Right lung (tissue), 10 donors: ENCODE data around the gene BSDC1. TPM values are rescaled to one million over a fixed set of nuclear protein-coding genes. Genes with fewer than 3 reads are reported as not detected.
"Not testable (repeated sequence)": the region's sequence is repeated elsewhere in the genome, so short reads cannot be mapped to it uniquely, and the experiment has no call there.

Experiments used
- DNase-seq, 2 donors: peaks; one replicate each; pipeline ENCODE4 v3.0.0-alpha.2; 2013
- long read RNA-seq, 8 donors: transcript quantifications; one replicate each; lab custom pipeline, GENCODE V29; 2026
- polyA plus RNA-seq, 5 donors: library from polyadenylated mRNA; unstranded; fragments of 120-200 nt; gene quantifications; one replicate each; pipeline versions ENCODE4 v1.2.1 to v1.2.3, GENCODE V29; 2013; ENCODE audit warnings: inconsistent platforms in 1 of 5, low replicate concordance in 1 of 5; ENCODE audit not compliant: insufficient read length in 5 of 5, insufficient read depth in 1 of 5

Gene BSDC1
- 10 to 100 TPM; 52.1 to 61.2 (median 57.2) TPM for polyA plus RNA-seq
- long read RNA-seq, donor 1, transcript BSDC1-206 (11 exons, 2,846 nt) = major isoform, 8 of 10 reads
- long read RNA-seq, donor 1, partial matches to known transcripts = 0 of 10 reads
- long read RNA-seq, donor 1, other reads (novel, unspliced or antisense) = 0 of 10 reads
- long read RNA-seq, donor 2, full-length matches to known transcripts = 6 of 6 reads
- long read RNA-seq, donor 2, partial matches to known transcripts = 0 of 6 reads
- long read RNA-seq, donor 2, other reads (novel, unspliced or antisense) = 0 of 6 reads
- long read RNA-seq, donor 3, partial matches to known transcripts = 0 of 2 reads
- long read RNA-seq, donor 3, other reads (novel, unspliced or antisense) = 0 of 2 reads
- long read RNA-seq, donor 4, partial matches to known transcripts = 6 of 11 reads
- long read RNA-seq, donor 4, other reads (novel, unspliced or antisense) = 0 of 11 reads
- long read RNA-seq, donor 5, partial matches to known transcripts = 7 of 10 reads
- long read RNA-seq, donor 5, other reads (novel, unspliced or antisense) = 0 of 10 reads
- long read RNA-seq, donor 6, transcript BSDC1-206 (11 exons, 2,846 nt) = major isoform, 11 of 12 reads
- long read RNA-seq, donor 6, partial matches to known transcripts = 0 of 12 reads
- long read RNA-seq, donor 6, other reads (novel, unspliced or antisense) = 0 of 12 reads
- long read RNA-seq, donor 7, full-length matches to known transcripts = 9 of 9 reads
- long read RNA-seq, donor 7, partial matches to known transcripts = 0 of 9 reads
- long read RNA-seq, donor 7, other reads (novel, unspliced or antisense) = 0 of 9 reads
- long read RNA-seq, donor 8, partial matches to known transcripts = 0 of 1 reads
- long read RNA-seq, donor 8, other reads (novel, unspliced or antisense) = 0 of 1 reads

- DNase-seq = peak; percentile 98 to 99
These were observed at the start of gene BSDC1 for GRCh38 chr1:32394141-32394889. Gene BSDC1 (minus strand): TSS chr1:32394441. CDS start chr1:32394414, 27 bp downstream.

DNA sequence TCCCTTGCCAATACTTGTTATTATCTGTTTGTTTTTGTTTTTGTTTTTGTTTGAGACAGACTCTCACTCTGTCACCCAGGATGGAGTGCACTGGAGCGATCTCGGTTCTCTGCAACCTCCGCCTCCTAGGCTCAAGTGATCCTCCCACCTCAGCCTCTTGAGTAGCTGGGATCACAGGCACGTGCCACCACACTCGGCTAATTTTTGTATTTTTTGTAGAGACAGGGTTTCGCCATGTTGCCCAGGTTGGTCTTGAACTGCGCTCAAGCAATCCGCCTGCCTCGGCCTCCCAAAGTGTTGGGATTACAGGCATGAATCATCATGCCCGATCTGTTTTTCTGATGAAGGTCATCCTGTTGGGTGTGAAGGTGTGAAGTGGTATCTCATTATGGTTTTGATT is 47.2 kb upstream of the BSDC1 start:
- DNase-seq = not testable (repeated sequence)

DNA sequence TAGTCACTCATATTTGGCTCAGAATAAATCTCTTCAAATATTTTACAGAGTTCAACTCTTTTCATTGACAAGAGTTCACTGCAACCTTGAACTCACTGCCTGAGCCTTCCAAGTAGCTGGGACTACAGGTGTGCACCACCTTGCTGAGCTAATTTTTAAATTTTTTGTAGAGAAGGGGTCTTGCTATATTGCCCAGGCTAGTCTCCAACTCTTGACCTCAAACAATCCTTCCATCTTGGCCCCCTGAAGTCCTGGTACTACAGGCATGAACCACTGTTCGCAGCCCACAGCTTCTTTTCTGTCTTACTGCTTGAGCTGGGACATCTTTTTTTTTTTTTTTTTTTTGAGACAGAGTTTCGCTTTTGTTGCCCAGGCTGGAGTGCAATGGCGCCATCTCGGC is 44.5 kb upstream of the BSDC1 start:
- DNase-seq = not testable (repeated sequence)

DNA sequence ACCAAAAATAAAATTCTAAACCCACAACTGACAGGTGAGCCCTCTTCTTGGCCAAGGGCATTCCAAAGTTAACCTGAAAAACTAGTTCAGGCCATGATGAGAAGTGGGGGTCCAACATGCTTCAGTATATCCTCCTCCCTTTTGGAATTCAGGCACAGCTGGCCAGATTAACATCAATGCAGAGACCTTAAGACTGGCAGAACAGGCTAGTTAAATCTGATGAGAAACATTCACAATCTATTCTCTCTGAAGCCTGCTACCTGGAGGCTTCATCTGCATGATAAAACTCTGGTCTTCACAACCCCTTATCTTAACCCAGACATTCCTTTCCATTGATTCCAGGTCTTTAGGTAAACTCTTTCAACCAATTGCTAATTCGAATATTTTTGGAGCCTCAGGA is 43.9 kb upstream of the BSDC1 start:
- no peak for DNase-seq

- no peak for DNase-seq
These were observed 37.6 kb upstream of the BSDC1 start for GRCh38 chr1:32431736-32432400.

DNA sequence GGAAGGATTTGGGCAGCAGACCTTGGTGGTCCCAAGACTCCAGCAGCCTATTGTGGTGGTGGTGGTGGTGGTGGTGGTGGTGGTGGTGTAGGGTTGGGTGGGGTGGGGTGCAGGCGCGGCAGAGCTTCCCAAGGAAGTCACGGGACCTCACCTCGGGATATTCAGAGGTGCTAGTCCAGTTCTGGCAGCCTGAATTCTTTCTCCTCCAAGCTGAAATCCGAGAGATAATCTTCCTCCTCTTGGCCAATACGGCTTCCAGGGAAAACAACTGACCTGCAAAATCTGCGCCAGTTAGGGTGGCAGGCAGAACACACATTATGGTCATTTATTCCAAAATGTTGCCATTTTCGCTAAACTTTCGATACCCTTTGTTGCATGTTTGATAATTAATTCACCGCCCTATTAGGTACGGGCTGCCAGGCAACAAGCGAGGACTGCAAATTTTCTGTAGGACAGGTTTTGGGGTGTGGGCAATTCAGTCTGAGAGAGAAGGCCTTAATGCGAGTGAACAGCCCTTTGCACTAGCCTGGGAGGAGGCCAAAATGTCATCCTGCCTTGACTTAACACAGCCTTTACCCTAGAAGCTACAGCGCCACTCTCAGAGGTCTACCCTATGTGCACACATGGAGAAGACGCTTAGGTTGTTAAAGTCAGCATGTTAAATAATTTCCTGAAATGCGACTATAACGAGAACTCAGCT is 33.2 kb upstream of the BSDC1 start:
- DNase-seq = no peak

DNA sequence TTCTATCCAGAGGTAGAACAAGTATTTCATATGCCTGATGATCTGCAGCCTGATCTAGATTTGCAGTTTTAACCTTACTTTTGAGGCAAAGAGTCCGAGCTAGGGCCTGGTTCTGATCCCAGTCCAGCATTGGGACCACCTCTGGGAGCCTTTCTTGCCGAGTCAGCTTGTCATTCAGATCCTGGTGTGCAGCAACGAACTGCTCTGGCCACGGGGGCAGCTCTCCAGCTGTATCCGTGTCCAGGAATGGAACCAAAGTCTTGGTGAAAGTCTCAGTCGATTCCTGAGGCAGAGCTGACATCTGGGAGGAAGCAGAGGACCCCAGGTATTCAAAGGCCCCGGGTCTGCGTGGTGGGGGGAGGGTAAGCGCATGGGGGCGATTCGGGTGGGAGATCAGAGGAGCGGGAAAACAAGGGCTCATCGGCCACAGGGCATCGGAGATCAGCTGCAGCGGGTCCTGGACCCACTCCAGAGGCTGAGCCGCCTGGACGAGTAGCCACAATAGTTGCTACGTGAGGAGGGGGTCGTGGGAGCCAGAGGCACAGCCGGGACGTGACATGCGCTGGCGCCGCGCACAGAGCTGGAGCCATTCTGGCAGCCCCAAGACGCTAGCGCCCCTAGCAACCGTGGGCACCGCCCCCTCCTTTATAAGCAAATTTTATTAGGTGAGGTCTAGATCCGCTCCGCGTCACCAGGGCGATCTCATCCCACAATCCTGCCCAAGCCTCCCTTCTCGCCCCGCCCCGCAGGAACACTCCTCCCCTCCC is 32.4 kb upstream of the BSDC1 start:
- peak; percentile 28 to 30 for DNase-seq

DNA sequence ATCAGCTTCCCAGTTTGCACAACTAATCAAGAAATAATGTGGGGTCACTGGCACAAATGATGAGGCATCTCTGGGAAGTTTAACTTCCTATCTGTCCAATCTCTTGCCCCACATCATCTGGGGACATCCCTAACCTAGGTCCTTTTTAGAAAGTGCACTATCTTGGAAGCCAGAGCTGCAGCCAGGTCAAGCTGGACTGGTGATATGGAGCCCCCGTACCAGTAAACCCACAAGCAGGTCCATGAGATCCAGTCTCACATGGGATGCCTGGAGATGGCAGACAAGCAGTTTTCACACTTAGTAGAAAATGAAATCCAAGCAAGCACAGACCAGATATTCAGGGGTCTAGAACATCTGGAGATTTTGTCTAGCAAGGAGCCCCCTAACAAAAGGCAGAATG is 27.5 kb upstream of the BSDC1 start:
- DNase-seq = no peak

GRCh38 chr1:32414186-32414886 is 20.1 kb upstream of the BSDC1 start:
- no peak for DNase-seq

DNA sequence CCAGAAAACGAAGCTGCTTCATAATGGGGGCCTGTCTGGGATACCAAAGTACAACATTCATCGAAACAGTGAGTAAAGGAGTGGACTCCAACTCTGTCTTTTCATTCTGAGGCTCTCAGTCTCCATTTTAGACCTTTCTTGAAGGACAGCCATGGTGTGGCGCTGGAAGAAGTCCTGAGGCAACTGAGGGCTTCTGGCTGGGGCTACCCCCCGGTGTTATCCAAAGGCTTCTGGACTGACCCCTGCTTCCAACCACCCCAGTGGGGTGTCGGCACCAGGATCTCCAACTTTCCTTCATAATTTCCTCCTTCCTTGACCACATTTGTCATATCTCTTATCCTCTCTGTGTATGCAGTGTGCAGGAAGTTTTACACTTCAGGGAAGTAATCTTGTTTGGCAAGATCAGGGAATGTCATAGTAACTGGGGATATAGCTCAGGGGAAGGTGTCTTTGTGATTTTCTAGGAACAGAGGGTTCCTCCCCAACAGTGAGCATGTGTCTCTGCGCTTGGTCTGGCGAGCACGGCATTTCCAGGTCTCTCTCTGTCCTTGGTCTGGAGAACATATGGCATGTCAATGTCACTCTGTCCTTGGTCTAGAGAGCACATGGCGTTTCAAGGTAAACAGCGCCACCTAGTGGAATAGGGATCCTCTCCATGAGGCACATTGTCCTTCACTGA is 19.4 kb upstream of the BSDC1 start:
- no peak for DNase-seq

- DNase-seq = no peak
These were observed 17.0 kb upstream of the BSDC1 start for GRCh38 chr1:32411261-32411660.

DNA sequence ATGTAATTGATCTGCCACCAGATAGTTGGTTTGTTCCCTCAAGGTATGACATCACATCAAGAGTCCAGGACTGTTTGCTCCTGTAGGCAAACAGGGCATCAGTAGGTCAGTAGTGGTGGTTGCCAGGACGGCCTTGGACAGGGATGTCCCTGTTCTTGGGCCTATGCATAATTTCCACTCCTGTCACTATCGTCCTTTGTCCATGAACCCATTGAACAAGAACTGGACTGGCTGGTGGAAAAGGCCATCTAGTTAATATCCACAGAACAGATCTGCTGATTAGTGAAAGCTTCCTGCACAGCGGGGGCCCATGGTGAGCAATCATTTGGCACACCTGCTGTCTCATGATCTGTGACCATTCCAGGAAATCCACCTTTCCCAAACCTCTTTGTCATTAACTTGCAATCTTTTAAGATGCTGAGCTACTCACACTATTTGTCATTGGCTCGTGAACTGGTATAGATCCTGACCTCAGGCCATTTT is 12.4 kb upstream of the BSDC1 start:
- DNase-seq = no peak

DNA sequence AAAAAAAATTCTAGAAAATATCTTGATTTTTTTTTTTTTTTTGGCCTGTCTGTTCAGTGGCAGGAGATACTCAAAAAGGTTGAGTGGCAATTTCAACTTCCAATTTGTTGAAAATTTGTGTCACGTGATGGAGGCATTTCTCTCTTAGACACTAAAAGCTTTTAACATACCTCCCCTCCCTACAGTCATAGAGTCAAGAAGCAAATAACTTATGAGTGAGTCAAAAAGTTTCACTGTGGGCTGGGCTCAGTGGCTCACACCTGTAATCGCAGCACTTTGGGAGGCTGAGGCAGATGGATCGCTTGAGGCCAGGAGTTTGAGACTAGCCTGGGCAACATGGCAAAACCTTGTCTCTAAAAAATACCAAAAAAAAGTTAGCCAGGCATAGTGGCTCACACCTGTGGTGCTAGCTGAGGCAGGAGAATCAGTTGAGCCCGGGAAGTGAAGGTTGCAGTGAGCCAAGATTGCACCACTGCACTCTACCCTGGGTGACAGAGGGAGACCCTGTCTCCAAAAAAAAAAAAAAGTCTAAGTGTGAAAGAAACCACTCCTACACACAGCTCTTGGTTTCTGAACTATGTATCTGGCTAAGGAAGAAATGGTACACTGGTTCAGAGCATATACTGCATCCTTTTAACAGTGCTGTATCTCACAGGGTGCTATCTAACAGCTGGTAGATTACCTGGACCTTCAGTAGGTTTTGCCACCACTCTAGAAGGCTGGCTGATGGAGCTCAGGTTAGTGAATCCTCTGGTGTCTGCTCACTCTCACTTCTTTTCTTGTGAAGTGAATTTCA is 11.6 kb upstream of the BSDC1 start:
- no peak for DNase-seq

GRCh38 chr1:32404946-32405345 is 10.7 kb upstream of the BSDC1 start:
- DNase-seq = no peak

GRCh38 chr1:32400876-32401631 is 6.8 kb upstream of the BSDC1 start:
- peak; percentile 64 to 75 for DNase-seq

- DNase-seq = no peak
These were observed 5.6 kb upstream of the BSDC1 start for GRCh38 chr1:32399843-32400242.

DNA sequence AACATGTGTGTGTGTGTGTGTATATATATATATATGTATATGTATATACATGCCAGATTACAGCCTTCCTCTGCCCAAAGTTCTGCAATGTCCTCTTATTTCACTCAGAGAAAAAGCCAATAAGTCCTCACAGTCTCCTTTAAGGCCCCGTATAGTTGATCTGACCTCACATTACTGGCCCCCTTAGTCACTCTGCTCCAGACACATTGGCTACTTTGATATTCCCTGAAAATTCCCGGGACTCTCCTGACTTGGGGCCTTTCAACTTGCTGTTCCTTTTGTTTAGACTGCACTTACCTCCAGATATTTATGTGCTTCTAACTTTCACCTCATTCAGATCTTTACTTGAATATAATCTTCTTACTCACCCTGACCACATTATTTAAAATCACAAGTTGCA is 4.2 kb upstream of the BSDC1 start:
- DNase-seq = no peak
